Esophagus squamous epithelium (tissue), 4 donors: Measurements from ENCODE around the gene MAP7D2.

Experiments used
- POLR2A ChIP-seq, 4 donors: fragments of 450-650 bp; IDR thresholded peaks; one replicate each; pipeline ENCODE4 v1.6.1; 2017; ENCODE audit warnings: antibody characterized with exemption in 4 of 4, mild to moderate bottlenecking in 4 of 4, moderate library complexity in 3 of 4
- TF ChIP-seq, protein P1 (sequence below), 6 experiments: fragments of 450-650 bp in 4 of 6; fragments of 200-600 bp in 2 of 6; sonication (generic) in 2 of 6; IDR thresholded peaks; one replicate each; pipeline ENCODE4 v1.5.1; 2016 to 2019; ENCODE audit warnings: antibody characterized with exemption in 6 of 6, mild to moderate bottlenecking in 4 of 6, moderate library complexity in 4 of 6

DNA sequence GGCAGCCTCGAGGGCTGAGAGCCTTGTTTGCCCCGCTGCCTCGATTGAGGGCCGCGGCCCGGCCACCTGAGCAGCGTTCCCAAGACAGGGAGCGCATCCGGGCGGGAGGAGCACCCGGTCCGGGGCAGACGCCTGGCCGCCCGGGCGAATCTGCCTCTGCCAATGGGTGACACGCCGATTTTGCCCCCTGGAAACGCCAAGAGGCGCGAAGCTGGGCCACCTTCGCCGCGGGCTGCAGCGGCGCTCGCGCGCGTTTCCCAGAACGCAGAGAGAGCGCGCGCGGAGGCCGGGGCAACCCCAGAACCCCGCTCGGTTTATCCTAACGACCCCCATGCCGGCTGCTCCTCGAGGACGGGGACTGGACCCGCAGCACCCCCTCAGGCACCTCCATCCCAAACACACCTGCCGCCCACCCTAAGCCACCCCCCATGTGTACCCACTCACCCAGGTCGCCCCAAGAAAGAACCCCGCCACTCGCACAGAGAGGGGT, 575 bp downstream of the MAP7D2 start:
- TF ChIP-seq, protein P1, sequence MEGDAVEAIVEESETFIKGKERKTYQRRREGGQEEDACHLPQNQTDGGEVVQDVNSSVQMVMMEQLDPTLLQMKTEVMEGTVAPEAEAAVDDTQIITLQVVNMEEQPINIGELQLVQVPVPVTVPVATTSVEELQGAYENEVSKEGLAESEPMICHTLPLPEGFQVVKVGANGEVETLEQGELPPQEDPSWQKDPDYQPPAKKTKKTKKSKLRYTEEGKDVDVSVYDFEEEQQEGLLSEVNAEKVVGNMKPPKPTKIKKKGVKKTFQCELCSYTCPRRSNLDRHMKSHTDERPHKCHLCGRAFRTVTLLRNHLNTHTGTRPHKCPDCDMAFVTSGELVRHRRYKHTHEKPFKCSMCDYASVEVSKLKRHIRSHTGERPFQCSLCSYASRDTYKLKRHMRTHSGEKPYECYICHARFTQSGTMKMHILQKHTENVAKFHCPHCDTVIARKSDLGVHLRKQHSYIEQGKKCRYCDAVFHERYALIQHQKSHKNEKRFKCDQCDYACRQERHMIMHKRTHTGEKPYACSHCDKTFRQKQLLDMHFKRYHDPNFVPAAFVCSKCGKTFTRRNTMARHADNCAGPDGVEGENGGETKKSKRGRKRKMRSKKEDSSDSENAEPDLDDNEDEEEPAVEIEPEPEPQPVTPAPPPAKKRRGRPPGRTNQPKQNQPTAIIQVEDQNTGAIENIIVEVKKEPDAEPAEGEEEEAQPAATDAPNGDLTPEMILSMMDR (IDR thresholded peaks at IDR 0.05) = no peak
- no peak for TF ChIP-seq POLR2A (IDR thresholded peaks at IDR 0.05)
